Measurements from ENCODE around the gene JPT2. TPM values are rescaled to one million over a fixed set of nuclear protein-coding genes. Genes with fewer than 3 reads are reported as not detected.
A peak's percentile ranks its signal among the peaks of the same experiment; 100 is the strongest.

Gene JPT2
- total RNA-seq, 1 donor from 2014 or later: 33.1 TPM

GRCh38 chr16:1651094-1651973 is 26.7 kb upstream of the JPT2 start:
- DNase-seq (ENCODE audit: low spot score): no peak
- no peak for ATAC-seq

GRCh38 chr16:1651974-1652312 is 26.1 kb upstream of the JPT2 start:
- DNase-seq (ENCODE audit: low spot score) (no peak), ATAC-seq (no peak)

DNA sequence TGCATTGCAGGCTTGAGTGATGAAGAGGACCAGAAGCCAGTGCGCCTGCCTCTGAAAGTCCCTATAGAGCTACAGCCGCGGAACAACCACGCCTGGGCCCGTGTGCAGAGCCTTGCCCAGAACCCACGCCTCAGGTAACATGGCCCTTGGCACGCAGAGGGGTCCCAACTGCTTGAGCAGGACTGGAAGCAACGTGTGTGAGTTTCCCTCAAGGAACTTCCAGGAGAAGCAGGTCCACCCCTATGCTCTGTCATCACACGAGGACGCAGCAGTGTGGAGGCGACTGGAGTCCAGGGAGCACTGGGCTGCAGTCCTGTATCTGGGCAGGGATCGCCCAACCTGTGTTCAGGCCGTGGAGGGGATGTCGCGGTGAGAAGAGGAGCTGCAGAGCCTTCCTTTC is 25.1 kb upstream of the JPT2 start:
- ATAC-seq: no peak
- no peak for DNase-seq (ENCODE audit: low spot score)

DNA sequence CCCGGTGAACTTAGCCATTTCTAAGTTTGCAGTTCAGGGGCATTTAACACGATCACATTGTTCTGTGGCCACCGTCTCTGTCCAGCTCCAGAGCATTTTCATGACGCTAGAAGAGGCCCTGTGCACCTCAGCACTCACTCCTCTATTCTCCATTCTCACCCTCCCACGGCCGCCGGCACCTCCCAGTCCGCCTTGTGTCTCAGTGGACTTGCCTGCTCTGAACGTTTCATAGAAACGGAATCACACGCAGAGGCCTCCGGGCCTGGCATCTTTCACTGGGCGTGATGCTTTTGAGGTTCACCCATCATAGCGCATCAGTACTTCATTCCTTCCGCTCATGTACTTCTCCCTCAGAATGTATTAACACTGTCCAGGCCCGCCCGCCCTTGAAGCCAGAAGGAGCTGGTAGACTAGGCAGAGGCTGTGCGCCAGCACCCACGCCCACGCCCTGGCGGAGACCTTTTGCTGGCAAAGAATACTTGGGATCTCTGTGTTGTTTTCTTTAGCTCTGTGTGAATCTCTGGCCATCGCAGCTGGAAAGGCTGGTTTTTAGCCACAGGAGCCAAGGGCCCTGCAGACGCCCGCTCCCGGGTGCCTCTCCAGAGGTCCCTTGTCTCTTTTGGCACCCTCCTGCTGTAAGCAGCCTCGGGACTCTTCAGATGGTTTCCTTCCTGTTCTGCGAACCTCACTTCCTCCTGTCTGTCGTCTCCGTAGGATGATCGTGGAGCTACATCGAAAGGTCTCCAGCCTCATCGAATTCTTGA is 23.4 kb upstream of the JPT2 start:
- ATAC-seq (no peak), DNase-seq (ENCODE audit: low spot score) (no peak)

- ATAC-seq: no peak
- no peak for DNase-seq (ENCODE audit: low spot score)
Measured at GRCh38 chr16:1655269-1655807, 22.7 kb upstream of the JPT2 start.

GRCh38 chr16:1655909-1656807 is 21.9 kb upstream of the JPT2 start:
- ATAC-seq: no peak
- DNase-seq (ENCODE audit: low spot score): no peak

- DNase-seq (ENCODE audit: low spot score): no peak
- no peak for ATAC-seq
Measured at GRCh38 chr16:1656808-1657617, 21.1 kb upstream of the JPT2 start.

GRCh38 chr16:1657841-1658240 is 20.2 kb upstream of the JPT2 start:
- DNase-seq (ENCODE audit: low spot score): no peak
- no peak for ATAC-seq

DNA sequence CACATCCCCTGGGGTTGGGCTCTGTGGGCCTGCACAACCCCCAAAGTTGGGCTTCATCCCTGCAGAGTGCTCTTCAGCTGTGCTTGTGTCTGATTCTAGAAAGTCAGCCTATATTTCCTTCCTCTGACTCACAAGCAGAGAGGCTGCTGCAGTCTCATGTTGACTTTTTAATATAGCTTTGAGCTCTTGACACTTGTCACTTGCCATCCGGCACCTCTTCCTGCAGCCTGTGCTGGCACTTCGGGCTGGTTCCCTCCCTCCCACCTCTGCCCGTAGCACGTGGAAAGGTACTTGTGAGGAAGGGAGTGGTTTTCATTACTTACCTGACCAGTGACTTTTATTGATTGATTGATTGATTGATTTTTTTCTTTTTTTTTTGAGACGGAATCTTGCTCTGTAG is 19.0 kb upstream of the JPT2 start:
- DNase-seq (ENCODE audit: low spot score): no peak
- no peak for ATAC-seq

- ATAC-seq (no peak), DNase-seq (ENCODE audit: low spot score) (no peak)
Measured at GRCh38 chr16:1661826-1662225, 16.3 kb upstream of the JPT2 start.

DNA sequence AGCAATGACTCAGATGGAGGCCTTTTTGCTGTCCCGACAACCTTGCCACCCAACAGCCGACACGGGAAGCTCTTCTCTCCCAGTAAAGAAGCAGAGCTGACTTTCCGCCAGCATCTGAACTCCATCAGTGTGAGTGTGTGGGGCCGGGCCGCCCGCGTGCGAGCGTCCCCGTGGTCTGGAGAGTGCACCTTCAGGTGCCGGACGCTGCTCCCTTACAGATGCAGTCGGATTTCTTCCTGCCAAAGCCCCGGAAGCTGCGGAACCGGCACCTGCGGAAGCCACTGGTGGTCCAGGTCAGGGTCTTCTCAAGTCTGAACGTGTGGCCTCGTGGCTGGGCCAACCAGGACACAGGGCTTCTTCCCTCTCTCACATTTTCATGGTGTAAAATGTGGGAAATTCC is 15.5 kb upstream of the JPT2 start:
- DNase-seq (ENCODE audit: low spot score) (no peak), ATAC-seq (no peak)

GRCh38 chr16:1665829-1666228 is 12.2 kb upstream of the JPT2 start:
- ATAC-seq: no peak
- no peak for DNase-seq (ENCODE audit: low spot score)

DNA sequence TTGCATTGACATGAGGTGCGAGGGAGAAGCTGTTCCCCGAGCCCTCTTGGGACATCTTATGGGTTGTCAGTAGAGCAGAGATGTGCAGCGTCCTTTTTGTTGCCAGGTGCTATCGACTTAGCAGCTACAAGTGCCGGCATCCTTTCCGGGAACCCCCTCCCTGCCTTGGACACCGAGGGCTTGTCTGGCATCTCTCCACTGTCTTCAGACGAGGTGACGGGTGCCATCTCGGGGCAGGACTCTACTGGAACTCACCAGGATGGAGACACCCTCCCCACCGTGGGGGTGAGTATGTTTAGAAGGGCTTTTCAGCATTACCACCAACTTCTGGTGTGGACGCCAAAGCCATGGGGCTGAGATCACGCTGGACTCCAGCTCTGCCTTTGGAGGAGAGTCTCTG is 11.8 kb upstream of the JPT2 start:
- DNase-seq (ENCODE audit: low spot score): no peak
- ATAC-seq: no peak

- peak; percentile 26 for ATAC-seq
Measured at GRCh38 chr16:1667271-1667670, 10.8 kb upstream of the JPT2 start.

GRCh38 chr16:1667916-1668315 is 10.2 kb upstream of the JPT2 start:
- no peak for ATAC-seq
- no peak for DNase-seq (ENCODE audit: low spot score)

More at GRCh38 chr16:1667271-1667670, 10.8 kb upstream of the JPT2 start:
- no peak for DNase-seq (ENCODE audit: low spot score)

- ATAC-seq: no peak
Measured at GRCh38 chr16:1668612-1669319, 9.3 kb upstream of the JPT2 start.

DNA sequence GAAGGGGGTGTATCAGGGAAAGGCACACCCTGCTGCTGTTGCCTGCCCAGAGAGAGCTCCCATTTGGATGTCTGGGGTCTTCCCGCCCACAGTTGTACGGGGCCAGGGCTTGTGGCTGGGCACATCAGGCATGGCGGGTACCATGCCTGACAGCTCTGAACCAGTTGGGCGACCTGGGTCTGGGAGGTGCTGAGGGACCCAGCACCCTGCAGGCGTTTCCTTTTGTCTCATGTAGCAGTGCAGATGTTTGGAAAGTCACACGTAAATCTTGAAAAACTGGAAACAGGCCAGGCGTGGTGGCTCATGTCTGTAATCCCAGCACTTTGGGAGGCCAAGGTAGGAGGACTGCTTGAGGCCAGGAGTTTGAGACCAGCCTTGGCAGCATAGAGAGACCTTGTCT is 8.4 kb upstream of the JPT2 start:
- no peak for DNase-seq (ENCODE audit: low spot score)

More at GRCh38 chr16:1668612-1669319, 9.3 kb upstream of the JPT2 start:
- DNase-seq (ENCODE audit: low spot score): no peak

DNA sequence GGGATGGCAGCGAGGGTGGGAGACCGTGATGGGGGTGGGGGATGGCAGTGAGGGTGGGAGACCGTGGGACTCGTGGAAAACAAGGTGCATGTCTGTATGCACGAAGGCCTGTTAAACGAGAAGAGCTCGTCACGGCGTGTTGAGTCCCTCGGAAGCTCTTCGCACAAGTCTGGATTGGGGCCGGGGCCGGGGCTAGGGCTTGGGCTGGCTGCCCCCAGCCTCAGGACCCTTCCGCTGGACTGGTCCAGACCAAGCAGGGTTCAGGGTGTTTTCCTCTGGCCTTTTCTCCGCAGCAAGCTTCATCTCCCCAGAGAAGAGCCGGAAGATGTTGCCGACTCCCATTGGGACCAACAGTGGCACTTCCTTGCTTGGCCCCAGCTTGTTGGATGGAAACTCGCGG is 7.7 kb upstream of the JPT2 start:
- DNase-seq (ENCODE audit: low spot score) (no peak), ATAC-seq (no peak)

More for the DNA sequence above, 8.4 kb upstream of the JPT2 start:
- ATAC-seq: no peak

DNA sequence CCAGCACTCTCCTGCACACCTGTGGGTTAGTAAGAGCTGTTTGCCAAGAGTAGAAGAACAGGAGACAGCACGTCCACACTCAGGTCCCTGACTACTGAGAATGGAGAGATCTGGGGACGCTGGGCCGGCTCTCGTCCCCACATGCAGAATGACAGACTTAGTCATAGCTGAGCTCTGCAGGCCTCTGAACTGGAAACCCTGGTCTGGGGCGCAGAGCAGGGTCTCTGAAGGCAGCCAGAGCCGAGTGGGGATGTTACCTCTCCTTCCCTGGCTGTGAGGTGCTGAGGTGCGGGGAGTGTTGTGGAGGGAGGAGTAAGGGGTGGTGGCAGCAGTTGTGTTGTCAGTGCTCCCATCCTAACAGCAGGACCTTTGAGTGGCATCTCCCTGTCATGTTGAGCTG is 7.2 kb upstream of the JPT2 start:
- DNase-seq (ENCODE audit: low spot score) (no peak), ATAC-seq (no peak)
